Adrenal gland (tissue), 5 donors: ENCODE measurements around the gene DNAH11.

Experiments used
- POLR2A ChIP-seq, 2 donors: fragments of 450-650 bp; IDR thresholded peaks; one replicate each; pipeline ENCODE4 v1.6.1; 2017; ENCODE audit warnings: antibody characterized with exemption in 2 of 2, mild to moderate bottlenecking in 2 of 2, moderate library complexity in 1 of 2
- TF ChIP-seq, protein P1 (sequence below), 6 experiments: fragments of 450-650 bp in 4 of 6; fragments of 200-600 bp in 2 of 6; sonication (generic) in 1 of 6; IDR thresholded peaks; 1 replicate in 5 of 6; 2 replicates in 1 of 6; pipeline versions ENCODE4 v1.5.1 to v1.8.0; 2016 to 2021; ENCODE audit warnings: antibody characterized with exemption in 6 of 6, mild to moderate bottlenecking in 2 of 6, moderate library complexity in 1 of 6
- donor health status: DM: no; HTN: no; CAD: no.

DNA sequence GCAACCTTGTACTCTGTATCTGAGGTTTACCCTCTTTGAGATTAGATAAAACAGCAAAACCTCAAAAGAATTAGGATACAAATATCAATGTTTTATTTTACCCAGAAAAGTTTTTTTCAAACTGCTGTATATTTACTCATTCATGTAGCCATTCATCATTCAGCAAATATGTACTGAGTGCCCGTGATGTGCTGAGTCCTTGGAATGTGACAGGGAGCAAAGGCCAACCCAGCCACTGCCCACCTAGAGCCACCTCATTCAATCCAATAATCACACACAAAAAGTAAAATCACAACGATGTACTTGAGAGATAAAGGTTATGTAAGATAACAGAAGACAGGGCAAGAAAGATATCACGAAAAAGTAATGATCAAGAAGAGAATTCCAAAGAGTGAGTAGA, 215.4 kb downstream of the DNAH11 start:
- TF ChIP-seq POLR2A (IDR thresholded peaks at IDR 0.05), result no peak
- TF ChIP-seq, protein P1, sequence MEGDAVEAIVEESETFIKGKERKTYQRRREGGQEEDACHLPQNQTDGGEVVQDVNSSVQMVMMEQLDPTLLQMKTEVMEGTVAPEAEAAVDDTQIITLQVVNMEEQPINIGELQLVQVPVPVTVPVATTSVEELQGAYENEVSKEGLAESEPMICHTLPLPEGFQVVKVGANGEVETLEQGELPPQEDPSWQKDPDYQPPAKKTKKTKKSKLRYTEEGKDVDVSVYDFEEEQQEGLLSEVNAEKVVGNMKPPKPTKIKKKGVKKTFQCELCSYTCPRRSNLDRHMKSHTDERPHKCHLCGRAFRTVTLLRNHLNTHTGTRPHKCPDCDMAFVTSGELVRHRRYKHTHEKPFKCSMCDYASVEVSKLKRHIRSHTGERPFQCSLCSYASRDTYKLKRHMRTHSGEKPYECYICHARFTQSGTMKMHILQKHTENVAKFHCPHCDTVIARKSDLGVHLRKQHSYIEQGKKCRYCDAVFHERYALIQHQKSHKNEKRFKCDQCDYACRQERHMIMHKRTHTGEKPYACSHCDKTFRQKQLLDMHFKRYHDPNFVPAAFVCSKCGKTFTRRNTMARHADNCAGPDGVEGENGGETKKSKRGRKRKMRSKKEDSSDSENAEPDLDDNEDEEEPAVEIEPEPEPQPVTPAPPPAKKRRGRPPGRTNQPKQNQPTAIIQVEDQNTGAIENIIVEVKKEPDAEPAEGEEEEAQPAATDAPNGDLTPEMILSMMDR (IDR thresholded peaks at IDR 0.05), result no peak
